Mesodermal cell (in vitro differentiated cells): ENCODE results near the gene DQX1.

Source experiments
- H3K27ac ChIP-seq: 2 replicates; pipeline ENCODE4 v1.7.0; 2013; ENCODE audit warnings: mild to moderate bottlenecking, low read depth, low read length, moderate library complexity; ENCODE audit not compliant: severe bottlenecking
- H3K36me3 ChIP-seq: 2 replicates; pipeline ENCODE4 v1.7.1; 2013; ENCODE audit warnings: mild to moderate bottlenecking, low read length, moderate library complexity; ENCODE audit not compliant: control insufficient read depth, insufficient read depth
- H3K4me1 ChIP-seq: one replicate; pipeline ENCODE4 v1.7.1; 2013; ENCODE audit warnings: mild to moderate bottlenecking, low read length; ENCODE audit not compliant: insufficient read depth, control insufficient read depth, poor library complexity, severe bottlenecking
- H3K4me3 ChIP-seq: 2 replicates; pipeline ENCODE4 v1.7.0; 2013; ENCODE audit warnings: low read length, control low read depth, mild to moderate bottlenecking; ENCODE audit not compliant: insufficient read depth, poor library complexity, severe bottlenecking; ENCODE audit errors: extremely low read depth
- H3K9me3 ChIP-seq: 2 replicates; pipeline ENCODE4 v1.7.1; 2013; ENCODE audit warnings: mild to moderate bottlenecking, low read length, moderate library complexity; ENCODE audit not compliant: control insufficient read depth
- WGBS, 2 experiments: methylation state at CpG; one replicate each; pipeline ENCODE4 v1.1.5; 2013; ENCODE audit warnings: missing lambda C conversion rate in 2 of 2; ENCODE audit not compliant: insufficient coverage in 2 of 2; 5-methylcytosine and 5-hydroxymethylcytosine counted together

Gene DQX1

GRCh38 chr2:74530239-74531187 is 4.5 kb upstream of the DQX1 start:
- H3K4me3 ChIP-seq: peak overlapping the region; percentile 98
- H3K27ac ChIP-seq: peak overlapping the region; percentile 49
- no peaks in the 10 kb centered on the region for H3K9me3 ChIP-seq
- H3K36me3 ChIP-seq: peaks cover 65% of the 10 kb centered on the region
- peaks cover 12% of the 10 kb centered on the region for H3K4me1 ChIP-seq
- 16 to 17% methylated on average over 32 to 39 of the region's 54 CpGs for WGBS, 2 experiments

DNA sequence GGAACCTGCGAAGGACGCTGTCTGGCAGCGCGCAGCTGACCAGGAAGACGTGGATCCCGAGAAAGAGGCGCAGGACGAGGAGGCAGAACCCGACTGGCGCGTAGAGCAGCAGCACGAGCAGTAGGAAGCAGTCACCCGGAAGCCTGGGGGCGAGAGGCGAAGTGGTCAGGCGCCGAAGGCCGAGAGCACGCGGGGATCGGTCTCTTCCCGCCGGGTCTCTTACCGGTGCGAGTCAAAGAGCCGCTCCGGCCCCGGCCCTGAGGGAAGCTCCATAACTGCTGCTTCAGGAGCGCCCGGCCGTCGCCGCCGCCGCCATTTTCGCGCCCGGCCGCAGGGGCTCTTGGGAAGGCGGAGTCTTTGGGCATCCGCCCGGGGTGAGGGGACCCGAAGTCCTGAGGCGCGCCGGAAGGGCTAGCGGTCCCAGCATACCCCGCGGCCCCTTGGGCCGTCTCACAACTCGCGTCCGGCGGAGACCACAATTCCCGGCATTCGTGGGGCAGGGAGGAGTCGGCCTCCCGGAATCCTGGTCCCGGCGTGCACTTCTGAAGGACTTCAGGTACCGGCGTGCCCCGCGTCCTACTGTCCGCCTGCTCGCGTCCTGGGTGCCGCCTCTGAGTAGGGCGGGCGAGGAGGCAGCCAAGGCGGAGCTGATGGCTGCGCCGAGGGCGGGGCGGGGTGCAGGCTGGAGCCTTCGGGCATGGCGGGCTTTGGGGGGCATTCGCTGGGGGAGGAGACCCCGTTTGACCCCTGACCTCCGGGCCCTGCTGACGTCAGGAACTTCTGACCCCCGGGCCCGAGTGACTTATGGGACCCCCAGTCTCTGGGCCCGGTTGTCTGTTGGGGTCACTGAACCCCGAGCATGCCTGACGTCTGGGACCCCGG is 3.6 kb upstream of the DQX1 start, which contains the start of the genes AUP1 and HTRA2:
Gene AUP1, minus strand, starts transcription at position 350 of the 882 bp plus-strand sequence. Its CDS starts 77 bp downstream, at position 273.
Gene HTRA2, plus strand, starts transcription at position 577 of the 882 bp plus-strand sequence. Its CDS starts 74 bp downstream, at position 651.
- H3K27ac ChIP-seq: peak within 1 kb of the TSS; percentile 64
- peaks cover 68% of the 10 kb centered on the region for H3K36me3 ChIP-seq
- H3K4me1 ChIP-seq: peaks cover 12% of the 10 kb centered on the region
- WGBS, 2 experiments: 0% methylated on average over 70 to 86 of the region's 87 CpGs
- H3K9me3 ChIP-seq: no peaks in the 10 kb centered on the region
- peak within 1 kb of the TSS; percentile 98 for H3K4me3 ChIP-seq

DNA sequence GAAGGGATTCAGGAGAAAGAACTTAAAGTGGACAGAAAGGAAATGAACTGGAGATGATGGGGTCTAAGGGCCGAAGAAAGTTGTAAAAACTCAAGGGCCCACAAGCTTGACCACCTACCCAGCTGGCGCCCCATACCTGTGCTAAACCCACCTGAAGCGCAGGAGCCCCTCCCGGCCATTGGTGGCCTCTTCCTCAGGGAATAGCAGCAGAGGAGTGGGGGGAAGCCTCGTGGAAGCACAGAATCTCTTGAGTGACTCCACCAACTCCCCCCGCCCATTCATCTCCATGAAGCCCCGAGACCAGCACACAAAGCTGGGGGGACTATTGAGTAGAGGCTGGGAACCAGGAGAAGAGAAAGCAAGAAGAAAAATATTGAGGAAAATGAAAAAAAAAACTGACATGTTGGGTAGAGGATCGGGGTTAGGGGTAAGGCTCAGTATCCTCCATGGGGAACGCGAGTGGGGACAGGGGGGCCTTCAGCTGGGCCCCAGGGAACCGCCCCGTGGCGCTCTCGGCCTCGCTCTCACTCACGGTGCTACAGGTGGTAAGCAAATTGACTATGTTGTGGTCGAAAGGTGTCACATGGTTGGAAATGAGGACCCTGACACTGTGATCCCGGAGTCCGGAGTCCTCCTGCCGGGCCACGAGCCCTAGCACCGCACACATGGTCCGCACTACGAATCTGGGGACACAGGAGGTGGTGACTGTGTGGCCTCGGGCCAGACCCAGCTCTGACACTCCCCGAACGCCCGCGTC is 2.7 kb upstream of the DQX1 start:
- peaks cover 12% of the 10 kb centered on the region for H3K4me1 ChIP-seq
- H3K9me3 ChIP-seq: no peaks in the 10 kb centered on the region
- H3K27ac ChIP-seq: peak overlapping the region; percentile 64
- H3K4me3 ChIP-seq: peak overlapping the region; percentile 98
- 0 to 10% methylated on average over 16 to 22 of the region's 29 CpGs for WGBS, 2 experiments
- H3K36me3 ChIP-seq: peaks cover 62% of the 10 kb centered on the region

DNA sequence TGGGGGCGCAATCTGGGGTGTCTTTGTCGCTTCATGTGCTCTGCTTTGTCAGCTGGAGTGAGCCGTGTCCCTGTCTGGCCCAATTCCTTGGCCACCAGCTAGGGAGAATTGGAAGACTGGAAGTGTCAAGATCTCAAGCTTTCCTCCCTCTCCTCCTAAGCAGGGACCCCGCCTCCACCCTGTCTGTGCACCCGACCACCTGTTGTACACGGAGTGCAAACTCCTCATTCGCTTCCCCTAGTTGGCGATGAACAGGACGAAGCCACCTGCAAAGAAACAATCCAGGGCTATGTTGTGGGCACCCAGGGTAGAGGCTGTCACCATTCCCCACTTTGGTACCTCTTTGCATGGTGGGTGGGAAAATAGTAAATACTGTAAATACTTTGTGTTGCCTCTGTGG is 1.7 kb upstream of the DQX1 start:
- Histone ChIP-seq H3K4me3 (peak overlapping the region; percentile 98), H3K27ac (no peak overlapping the region), H3K4me1 (peaks cover 12% of the 10 kb centered on the region), H3K9me3 (no peaks in the 10 kb centered on the region), H3K36me3 (peaks cover 52% of the 10 kb centered on the region)
- WGBS, 2 experiments: 95 to 98% methylated on average over 6 to 7 of the region's 9 CpGs

DNA sequence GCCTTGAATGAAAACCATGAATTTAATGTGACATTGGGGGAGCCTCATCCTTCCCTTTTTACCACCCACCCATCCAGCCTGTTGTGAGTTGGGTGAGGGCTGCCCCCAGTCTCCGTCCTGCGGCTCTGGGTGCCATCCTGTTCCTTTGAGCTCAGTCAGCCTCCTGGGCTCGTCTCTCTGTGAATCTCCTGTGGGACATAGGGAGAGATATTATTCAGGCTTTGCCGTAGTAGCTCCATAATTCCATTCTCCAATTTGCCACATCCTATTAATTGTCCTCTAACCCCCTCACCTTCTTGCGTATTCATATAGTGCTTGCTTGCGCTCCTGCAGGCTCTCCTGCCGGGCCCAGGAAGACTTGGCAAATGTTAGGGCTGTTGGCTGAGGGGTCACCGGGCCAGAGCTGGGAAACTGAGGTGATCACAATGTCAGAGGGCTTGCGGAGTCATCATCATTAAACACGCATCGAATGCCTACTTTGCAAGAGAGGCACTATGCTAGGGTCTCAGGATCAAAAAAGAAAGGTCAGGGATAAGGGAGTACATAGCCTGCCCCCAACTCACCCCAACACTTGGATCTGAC is 709 bp upstream of the DQX1 start:
- 98 to 100% methylated on average over 5 to 8 of the region's 11 CpGs for WGBS, 2 experiments
- peaks cover 47% of the 10 kb centered on the region for H3K36me3 ChIP-seq
- H3K4me3 ChIP-seq: no peak overlapping the region
- no peaks in the 10 kb centered on the region for H3K9me3 ChIP-seq
- H3K4me1 ChIP-seq: peaks cover 12% of the 10 kb centered on the region
- H3K27ac ChIP-seq: no peak overlapping the region

DNA sequence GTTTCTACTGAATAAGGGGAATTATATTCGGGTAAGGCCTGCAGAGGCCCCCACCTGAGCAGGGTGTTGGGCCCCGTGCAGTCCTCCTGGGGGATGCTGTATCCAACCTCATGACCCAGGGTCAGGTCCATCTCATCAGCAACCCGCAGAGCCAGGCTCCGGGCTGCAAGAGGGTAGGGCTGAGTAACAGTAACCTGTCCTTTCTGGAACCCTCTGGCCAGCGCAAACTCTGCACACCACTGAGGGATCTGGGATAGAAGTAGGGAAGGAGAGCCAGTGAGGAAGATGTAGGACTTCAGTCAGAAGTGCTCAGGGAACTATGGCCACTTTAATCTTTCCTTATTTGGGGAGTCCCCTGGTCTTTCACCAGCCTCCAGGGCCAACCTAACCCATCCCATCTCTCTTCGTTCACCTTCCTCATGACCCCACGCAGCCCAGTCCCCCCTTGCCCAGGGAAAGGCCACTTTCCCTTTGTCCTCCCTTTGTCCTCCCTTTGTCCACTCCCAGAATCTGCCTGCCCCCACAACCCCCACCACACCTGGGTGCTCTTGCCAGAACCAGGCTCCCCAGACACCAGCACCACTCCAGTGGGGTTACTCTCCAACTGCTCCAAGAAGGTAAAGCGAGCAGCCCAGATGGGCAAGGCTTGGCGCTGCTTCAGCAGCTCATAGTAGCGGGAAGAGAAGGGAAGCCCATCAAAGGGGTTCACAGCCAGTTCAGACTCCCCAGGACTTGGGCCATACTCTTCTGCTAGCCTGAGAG is 895 bp downstream of the DQX1 start:
- WGBS, 2 experiments: 92 to 97% methylated on average over 8 of the region's 10 CpGs
- H3K27ac ChIP-seq: no peak overlapping the region
- H3K9me3 ChIP-seq: no peaks in the 10 kb centered on the region
- no peak overlapping the region for H3K4me3 ChIP-seq
- H3K4me1 ChIP-seq: peaks cover 8% of the 10 kb centered on the region
- H3K36me3 ChIP-seq: peaks cover 38% of the 10 kb centered on the region

GRCh38 chr2:74524005-74524404 is 2.0 kb downstream of the DQX1 start:
- Histone ChIP-seq H3K9me3 (no peaks in the 10 kb centered on the region), H3K27ac (no peak overlapping the region), H3K36me3 (peaks cover 38% of the 10 kb centered on the region), H3K4me3 (no peak overlapping the region), H3K4me1 (peaks cover 8% of the 10 kb centered on the region)
- 93 to 95% methylated on average over 9 of the region's 9 CpGs for WGBS, 2 experiments

- H3K27ac ChIP-seq: no peak overlapping the region
- H3K9me3 ChIP-seq: no peaks in the 10 kb centered on the region
- 69 to 88% methylated on average over 3 of the region's 3 CpGs for WGBS, 2 experiments
- H3K4me3 ChIP-seq: no peak overlapping the region
- H3K4me1 ChIP-seq: no peaks in the 10 kb centered on the region
- peaks cover 26% of the 10 kb centered on the region for H3K36me3 ChIP-seq
Measured at GRCh38 chr2:74522516-74522915, 3.5 kb downstream of the DQX1 start.

DNA sequence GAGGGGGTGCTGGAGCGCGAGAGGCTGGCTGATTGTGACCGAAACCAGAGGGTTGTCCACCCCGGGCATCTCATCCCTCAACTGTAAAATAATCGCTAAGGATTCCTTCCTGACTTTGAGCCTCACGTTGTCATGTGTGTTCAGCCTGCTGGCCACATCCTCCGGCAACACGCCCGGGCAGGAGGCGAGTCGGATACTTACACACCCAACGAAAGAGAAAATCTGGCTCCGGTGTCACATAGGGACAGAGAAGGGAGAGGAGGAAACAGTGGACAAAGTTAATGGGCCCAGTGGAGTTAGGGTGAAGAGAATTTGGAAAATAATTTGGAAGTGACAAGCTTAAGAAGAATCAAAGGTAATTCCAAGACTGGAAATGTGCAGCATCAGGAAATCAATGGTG is 9.4 kb downstream of the DQX1 start:
- H3K36me3 ChIP-seq: no peaks in the 10 kb centered on the region
- no peak overlapping the region for H3K27ac ChIP-seq
- WGBS, 2 experiments: 87 to 91% methylated on average over 13 of the region's 13 CpGs
- peaks cover 10% of the 10 kb centered on the region for H3K4me1 ChIP-seq
- no peak overlapping the region for H3K4me3 ChIP-seq
- no peaks in the 10 kb centered on the region for H3K9me3 ChIP-seq
